Small intestine (tissue), 7 donors: ENCODE results near the gene DNAJB13. TPM values are rescaled to one million over a fixed set of nuclear protein-coding genes. Genes with fewer than 3 reads are reported as not detected.

Experiments used
- DNase-seq, 2 donors: peaks; one replicate each; pipeline versions ENCODE4 v3.0.0 to v3.0.0-alpha.2; 2013
- FAIRE-seq: peaks from 2 replicates; lab custom pipeline; 2012; peaks lifted over from hg19 to GRCh38; lab: Jason Lieb, UNC
- H3K27ac ChIP-seq, 3 donors: one replicate each; pipeline ENCODE4 v1.5.1; 2013; ENCODE audit warnings: low read length in 2 of 3, mild to moderate bottlenecking in 2 of 3, control low read depth in 1 of 3, inconsistent platforms in 1 of 3, low read depth in 1 of 3, moderate library complexity in 1 of 3
- H3K27me3 ChIP-seq, 3 donors: one replicate each; pipeline ENCODE4 v1.6.1; 2013; ENCODE audit warnings: low read length in 3 of 3, inconsistent platforms in 1 of 3; ENCODE audit not compliant: control insufficient read depth in 3 of 3, insufficient read depth in 3 of 3
- H3K36me3 ChIP-seq, 3 donors: one replicate each; pipeline ENCODE4 v1.6.1; 2013; ENCODE audit warnings: low read length in 3 of 3, inconsistent platforms in 1 of 3, low read depth in 1 of 3, mild to moderate bottlenecking in 1 of 3, moderate library complexity in 1 of 3; ENCODE audit not compliant: control insufficient read depth in 3 of 3, insufficient read depth in 2 of 3
- H3K4me1 ChIP-seq, 3 donors: one replicate each; pipeline ENCODE4 v1.6.1; 2013; ENCODE audit warnings: low read length in 2 of 3, inconsistent platforms in 1 of 3, low read depth in 1 of 3, mild to moderate bottlenecking in 1 of 3, moderate library complexity in 1 of 3; ENCODE audit not compliant: control insufficient read depth in 3 of 3, insufficient read depth in 2 of 3
- H3K4me3 ChIP-seq, 3 donors: one replicate each; pipeline ENCODE4 v1.5.1; 2013; ENCODE audit warnings: low read length in 3 of 3, control low read depth in 1 of 3, inconsistent platforms in 1 of 3, low read depth in 1 of 3, mild to moderate bottlenecking in 1 of 3, moderate library complexity in 1 of 3
- H3K9me3 ChIP-seq, 2 donors: one replicate each; pipeline ENCODE4 v1.6.1; 2013; ENCODE audit warnings: low read depth in 1 of 2, low read length in 1 of 2; ENCODE audit not compliant: control insufficient read depth in 2 of 2, insufficient read depth in 1 of 2
- WGBS, 3 donors: extraction: QIAGEN DNeasy Blood & Tissue Kit; methylation state at CpG; one replicate each; pipeline ENCODE4 v1.1.7; 2013; 5-methylcytosine and 5-hydroxymethylcytosine counted together
- polyA plus RNA-seq, 4 donors: library from polyadenylated mRNA; stranded (reverse) in 3 of 4; unstranded in 1 of 4; fragments of 200-250 nt in 3 of 4; fragments of 120-200 nt in 1 of 4; gene quantifications; one replicate each; pipeline versions ENCODE4 v1.2.1 to v1.2.3, GENCODE V29; 2013
- donor health status: healthy with polysubstance abuse.
- donor health status: control.
- donor health status: control.
- donor health status: Bipolar disorder and iron deficiency.
- donor health status: healthy.

Gene DNAJB13
- polyA plus RNA-seq, 4 donors = 0.03 to 4.5 (median 0.33) TPM

DNA sequence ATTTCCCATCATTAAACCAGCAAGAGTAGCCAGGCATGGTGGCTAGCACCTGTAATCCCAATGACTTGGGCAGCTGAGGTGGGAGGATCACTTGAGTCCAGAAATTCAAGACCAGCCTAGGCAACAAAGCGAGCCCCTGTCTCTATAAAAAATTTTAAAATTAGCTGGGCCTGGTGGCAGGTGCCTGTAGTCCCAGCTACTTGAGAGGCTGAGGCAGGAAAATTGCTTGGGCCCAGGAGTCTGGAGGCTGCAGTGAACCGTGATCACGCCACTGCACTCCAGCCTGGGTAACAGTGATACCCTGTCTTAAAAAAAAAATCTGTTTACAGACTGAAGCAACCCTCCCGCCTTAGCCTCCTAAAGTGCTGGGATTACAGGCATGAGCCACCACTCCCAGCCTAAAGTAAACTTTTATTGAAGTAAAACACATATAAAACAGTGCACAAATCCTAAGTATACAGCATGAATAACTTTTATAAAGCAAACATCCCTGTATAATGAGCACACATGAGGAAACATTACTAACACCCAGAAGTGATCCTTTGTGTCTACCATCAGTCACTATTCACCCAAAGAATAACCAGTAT lies 45.4 kb downstream of the DNAJB13 start:
- Histone ChIP-seq H3K27me3 (no peaks in the 10 kb centered on the region), H3K36me3 (peaks cover 0 to 7% (median 3%) of the 10 kb centered on the region in 3 donors), H3K4me1 (no peaks in the 10 kb centered on the region), H3K9me3 (no peaks in the 10 kb centered on the region), H3K4me3 (no peak overlapping the region), H3K27ac (peak overlapping the region in 1 of 3 donors; percentile 65)
- WGBS, 3 donors = 81 to 85% (median 85%) methylated on average over 4 of the region's 4 CpGs
- DNase-seq (no peak), FAIRE-seq (no peak)

DNA sequence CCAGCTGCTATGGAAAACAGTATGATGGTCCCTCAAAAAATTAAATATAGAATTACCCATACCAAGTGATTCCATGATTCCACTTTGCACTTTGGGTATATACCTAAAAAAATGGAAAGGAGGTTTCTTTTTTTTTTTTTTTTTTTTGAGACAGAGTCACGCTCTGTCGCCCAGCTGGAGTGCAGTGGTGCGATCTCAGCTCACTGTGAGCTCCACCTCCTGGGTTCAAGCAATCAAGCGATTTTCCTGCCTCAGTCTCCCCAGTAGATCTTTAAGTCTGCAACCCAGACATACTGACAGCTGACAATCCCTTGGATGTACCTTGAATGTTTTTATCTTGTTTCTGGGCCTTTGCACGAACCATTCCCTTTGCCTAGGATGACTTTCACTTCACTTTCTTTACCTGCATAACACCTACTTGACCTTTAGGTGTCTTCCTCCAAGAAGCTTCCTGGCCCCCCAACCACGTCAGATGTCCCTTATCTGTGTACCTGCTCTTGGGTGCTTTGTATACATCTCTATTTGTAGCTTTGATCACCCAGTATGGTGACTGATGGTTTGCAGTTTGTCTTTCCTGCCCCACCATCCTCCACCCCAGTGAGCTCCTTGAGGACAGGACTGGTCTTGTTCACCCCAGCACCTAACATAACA lies 46.4 kb downstream of the DNAJB13 start:
- H3K9me3 ChIP-seq = no peaks in the 10 kb centered on the region
- no peak overlapping the region for H3K27ac ChIP-seq
- H3K4me1 ChIP-seq = no peaks in the 10 kb centered on the region
- H3K4me3 ChIP-seq = no peak overlapping the region
- no peaks in the 10 kb centered on the region for H3K27me3 ChIP-seq
- H3K36me3 ChIP-seq = peaks cover 0 to 14% (median 3%) of the 10 kb centered on the region in 3 donors
- FAIRE-seq (no peak), DNase-seq (no peak)
- WGBS, 3 donors = 75 to 89% (median 89%) methylated on average over 6 of the region's 6 CpGs

DNA sequence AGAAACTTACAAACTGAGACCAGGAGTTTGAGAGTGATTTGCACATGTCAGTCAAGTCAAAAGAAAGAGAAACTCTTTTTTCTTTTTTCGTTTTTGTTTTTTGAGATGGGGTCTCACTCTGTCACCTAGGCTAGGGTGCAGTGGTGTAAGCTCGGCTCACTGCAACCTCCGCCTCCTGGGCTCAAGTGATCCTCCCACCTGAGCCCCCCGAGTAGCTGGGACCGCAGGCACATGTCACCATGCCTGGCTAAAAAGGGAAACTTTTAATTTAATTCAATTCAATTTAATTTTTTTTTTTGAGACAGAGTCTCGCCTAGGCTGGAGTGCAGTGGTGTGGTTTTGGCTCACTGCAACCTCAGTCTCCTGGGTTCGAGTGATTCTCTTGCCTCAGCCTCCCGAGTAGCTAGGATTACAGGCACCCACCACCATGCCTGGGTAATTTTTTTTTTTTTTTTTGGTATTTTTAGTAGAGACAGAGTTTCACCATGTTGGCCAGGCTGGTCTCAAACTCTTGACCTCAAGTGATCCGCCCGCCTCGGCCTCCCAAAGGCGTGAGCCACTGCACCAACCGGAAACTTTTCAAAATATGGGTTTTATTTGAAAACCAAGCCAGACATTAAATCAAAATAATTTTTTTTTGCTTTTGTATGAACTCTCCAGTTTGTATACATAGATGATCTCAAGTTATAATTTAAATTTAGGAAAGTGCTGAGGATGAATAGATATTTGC lies 48.2 kb downstream of the DNAJB13 start:
- Histone ChIP-seq H3K9me3 (no peaks in the 10 kb centered on the region), H3K4me3 (no peak overlapping the region), H3K4me1 (no peaks in the 10 kb centered on the region), H3K27ac (no peak overlapping the region), H3K27me3 (no peaks in the 10 kb centered on the region), H3K36me3 (peaks cover 0 to 19% (median 3%) of the 10 kb centered on the region in 3 donors)
- no peak for FAIRE-seq
- no peak for DNase-seq
- 90 to 94% (median 91%) methylated on average over 13 of the region's 13 CpGs for WGBS, 3 donors

DNA sequence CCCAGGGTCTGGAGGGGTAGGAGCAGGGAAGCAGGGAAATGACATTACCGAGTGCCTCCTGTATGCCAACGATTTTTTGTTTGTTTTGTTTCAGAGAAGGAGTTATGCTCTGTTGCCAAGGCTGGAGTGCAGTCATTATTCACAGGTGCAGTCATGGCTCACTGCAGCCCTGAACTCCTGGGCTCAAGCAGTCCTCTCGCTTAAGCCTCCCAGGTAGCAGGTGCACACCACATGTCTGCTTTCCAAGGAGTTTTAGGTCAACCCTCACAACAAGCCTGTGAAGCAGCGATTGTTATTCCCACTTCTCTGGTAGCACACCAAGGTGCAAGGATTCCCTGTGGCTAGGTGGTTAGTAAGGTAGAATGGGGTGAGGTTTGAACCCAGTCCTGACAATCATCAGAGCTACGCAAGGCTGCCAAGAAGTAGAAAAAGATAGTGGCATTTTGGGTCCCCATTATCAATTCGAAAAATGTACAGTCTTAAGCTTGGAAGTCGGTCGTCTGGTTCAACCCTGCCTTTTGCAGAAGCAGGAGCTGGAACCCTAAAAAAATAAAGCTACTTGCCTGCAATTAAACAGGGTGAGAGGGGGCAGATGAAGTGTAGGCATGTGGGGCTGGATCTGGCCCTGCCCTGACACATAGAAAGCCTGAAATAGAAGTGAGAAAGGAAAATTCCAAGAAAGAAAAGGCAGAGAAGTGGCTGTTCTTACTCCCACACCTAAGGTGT lies 48.9 kb downstream of the DNAJB13 start:
- 77 to 82% (median 81%) methylated on average over 8 of the region's 8 CpGs for WGBS, 3 donors
- H3K27me3 ChIP-seq = no peaks in the 10 kb centered on the region
- peaks cover 0 to 19% (median 3%) of the 10 kb centered on the region in 3 donors for H3K36me3 ChIP-seq
- no peak for FAIRE-seq
- H3K9me3 ChIP-seq = no peaks in the 10 kb centered on the region
- no peak overlapping the region for H3K27ac ChIP-seq
- no peak for DNase-seq
- H3K4me3 ChIP-seq = no peak overlapping the region
- H3K4me1 ChIP-seq = peaks cover 0 to 4% (median 2%) of the 10 kb centered on the region in 3 donors

DNA sequence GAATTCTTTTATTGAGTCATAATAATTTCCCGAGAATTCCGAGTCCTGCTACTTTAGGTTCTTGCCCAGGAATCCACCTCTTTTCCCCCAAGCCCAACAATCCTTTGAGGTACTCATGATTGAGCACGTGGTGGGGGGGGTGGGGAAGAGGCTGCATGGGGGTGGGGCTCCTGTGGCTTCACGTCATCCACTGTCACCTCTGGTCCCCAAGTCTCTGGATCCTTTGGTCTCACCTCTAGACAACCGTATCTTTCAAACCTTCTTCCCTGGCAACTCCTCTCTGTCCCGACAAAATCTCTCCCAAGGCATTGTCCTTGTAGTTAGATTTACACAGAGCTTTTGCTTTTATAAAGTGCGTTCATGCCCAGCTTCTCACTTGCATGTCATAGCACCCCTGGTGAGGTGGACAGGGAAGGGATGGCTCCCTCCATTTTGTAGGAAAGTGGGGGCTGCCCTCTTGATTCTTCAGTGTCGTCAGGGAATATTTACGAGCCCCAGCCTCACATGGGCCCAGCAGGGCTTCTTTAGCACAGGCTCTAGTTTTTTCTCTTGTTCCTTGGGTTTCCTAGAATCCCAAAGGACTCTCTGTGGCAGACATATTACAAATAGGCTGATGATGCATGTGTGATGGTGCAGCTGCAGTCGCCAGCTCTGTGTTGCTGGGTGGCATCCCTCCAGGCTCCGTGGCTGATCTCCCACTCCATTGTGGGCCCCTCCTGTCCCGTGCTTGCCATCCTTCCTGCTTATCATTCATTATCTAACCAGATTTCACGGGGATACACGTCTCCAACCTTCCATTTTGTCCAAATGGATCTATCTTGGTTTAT lies 49.7 kb downstream of the DNAJB13 start:
- no peak for DNase-seq
- WGBS, 3 donors = 90 to 91% (median 91%) methylated on average over 14 of the region's 14 CpGs
- Histone ChIP-seq H3K4me1 (peaks cover 0 to 11% (median 8%) of the 10 kb centered on the region in 3 donors), H3K27me3 (no peaks in the 10 kb centered on the region), H3K9me3 (no peaks in the 10 kb centered on the region), H3K36me3 (peaks cover 0 to 22% (median 3%) of the 10 kb centered on the region in 3 donors), H3K27ac (no peak overlapping the region), H3K4me3 (no peak overlapping the region)
- no peak for FAIRE-seq

DNA sequence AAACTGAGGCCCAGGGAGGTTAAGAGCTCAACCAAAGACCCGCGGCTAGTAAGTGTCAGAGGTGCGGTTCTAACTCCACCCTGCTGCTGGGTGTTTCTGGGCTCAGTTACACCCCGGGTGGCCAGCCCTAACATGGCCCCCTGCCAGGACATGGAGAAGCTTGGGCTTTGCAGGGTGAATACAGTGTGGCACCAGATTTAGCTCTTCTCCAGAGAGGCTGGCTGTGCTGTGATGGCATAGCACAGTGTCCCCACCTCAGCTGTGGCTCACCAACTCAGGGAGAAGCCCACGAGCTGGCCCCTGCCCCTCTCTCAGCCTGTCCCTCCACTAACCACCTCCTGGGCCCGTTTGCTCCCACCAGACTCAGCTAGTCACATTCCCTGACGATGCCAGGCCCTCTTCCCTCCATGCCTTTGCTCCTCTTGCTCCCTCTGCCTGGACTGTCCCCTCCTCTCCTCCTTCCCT lies 51.0 kb downstream of the DNAJB13 start:
- Histone ChIP-seq H3K36me3 (peaks cover 0 to 32% (median 3%) of the 10 kb centered on the region in 3 donors), H3K9me3 (no peaks in the 10 kb centered on the region), H3K4me3 (no peak overlapping the region), H3K27ac (no peak overlapping the region), H3K27me3 (no peaks in the 10 kb centered on the region), H3K4me1 (peaks cover 0 to 17% (median 17%) of the 10 kb centered on the region in 3 donors)
- no peak for FAIRE-seq
- DNase-seq = no peak
- WGBS, 3 donors = 79 to 82% (median 80%) methylated on average over 7 of the region's 7 CpGs

DNA sequence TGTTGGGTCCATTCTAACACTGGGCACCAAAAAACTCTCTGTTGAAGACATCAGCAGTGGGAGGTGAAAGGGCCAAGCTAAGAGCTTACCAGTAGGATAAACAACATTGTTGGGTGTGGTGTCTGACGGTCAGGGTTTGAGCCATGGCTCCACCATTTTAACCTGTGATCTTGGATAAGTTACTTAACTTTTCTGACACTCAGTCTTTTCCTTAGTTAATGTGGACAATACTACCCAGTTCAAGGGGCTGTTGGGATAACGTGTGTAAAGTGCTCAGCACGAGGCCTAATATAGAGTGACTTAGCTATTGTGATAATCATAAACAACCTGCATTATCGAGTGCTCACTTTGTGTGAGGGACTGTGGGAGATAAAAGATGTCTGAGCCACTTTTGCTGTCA lies 52.0 kb downstream of the DNAJB13 start:
- DNase-seq (no peak), FAIRE-seq (no peak)
- Histone ChIP-seq H3K4me1 (peaks cover 0 to 17% (median 17%) of the 10 kb centered on the region in 3 donors), H3K9me3 (no peaks in the 10 kb centered on the region), H3K4me3 (no peak overlapping the region), H3K27me3 (no peaks in the 10 kb centered on the region), H3K36me3 (peaks cover 0 to 34% (median 3%) of the 10 kb centered on the region in 3 donors), H3K27ac (no peak overlapping the region)
- WGBS, 3 donors = 94 to 97% (median 96%) methylated on average over 4 of the region's 4 CpGs
